ENCODE results near the gene M6PR.
"Not testable (repeated sequence)": the region's sequence is repeated elsewhere in the genome, so short reads cannot be mapped to it uniquely, and the experiment has no call there.

GRCh38 chr12:8934080-8934479 lies 15.4 kb downstream of the M6PR start:
- not testable (repeated sequence) for TF ChIP-seq POLR2AphosphoS5 (IDR thresholded peaks at IDR 0.05)
- TF ChIP-seq, protein P1, sequence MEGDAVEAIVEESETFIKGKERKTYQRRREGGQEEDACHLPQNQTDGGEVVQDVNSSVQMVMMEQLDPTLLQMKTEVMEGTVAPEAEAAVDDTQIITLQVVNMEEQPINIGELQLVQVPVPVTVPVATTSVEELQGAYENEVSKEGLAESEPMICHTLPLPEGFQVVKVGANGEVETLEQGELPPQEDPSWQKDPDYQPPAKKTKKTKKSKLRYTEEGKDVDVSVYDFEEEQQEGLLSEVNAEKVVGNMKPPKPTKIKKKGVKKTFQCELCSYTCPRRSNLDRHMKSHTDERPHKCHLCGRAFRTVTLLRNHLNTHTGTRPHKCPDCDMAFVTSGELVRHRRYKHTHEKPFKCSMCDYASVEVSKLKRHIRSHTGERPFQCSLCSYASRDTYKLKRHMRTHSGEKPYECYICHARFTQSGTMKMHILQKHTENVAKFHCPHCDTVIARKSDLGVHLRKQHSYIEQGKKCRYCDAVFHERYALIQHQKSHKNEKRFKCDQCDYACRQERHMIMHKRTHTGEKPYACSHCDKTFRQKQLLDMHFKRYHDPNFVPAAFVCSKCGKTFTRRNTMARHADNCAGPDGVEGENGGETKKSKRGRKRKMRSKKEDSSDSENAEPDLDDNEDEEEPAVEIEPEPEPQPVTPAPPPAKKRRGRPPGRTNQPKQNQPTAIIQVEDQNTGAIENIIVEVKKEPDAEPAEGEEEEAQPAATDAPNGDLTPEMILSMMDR (IDR thresholded peaks at IDR 0.05 in 8 of 11, conservative IDR thresholded peaks at IDR 0.05 in 3 of 11): not testable (repeated sequence)
